NCI-H1930 (cell line): ENCODE results near the gene RNF223.
"Not testable (repeated sequence)": the region's sequence is repeated elsewhere in the genome, so short reads cannot be mapped to it uniquely, and the experiment has no call there.

Source experiments
- DNase-seq, 2 experiments: peaks; one replicate each; lab custom pipeline; 2025; lab: John Stamatoyannopoulos, UW

RNF223 gene

DNA sequence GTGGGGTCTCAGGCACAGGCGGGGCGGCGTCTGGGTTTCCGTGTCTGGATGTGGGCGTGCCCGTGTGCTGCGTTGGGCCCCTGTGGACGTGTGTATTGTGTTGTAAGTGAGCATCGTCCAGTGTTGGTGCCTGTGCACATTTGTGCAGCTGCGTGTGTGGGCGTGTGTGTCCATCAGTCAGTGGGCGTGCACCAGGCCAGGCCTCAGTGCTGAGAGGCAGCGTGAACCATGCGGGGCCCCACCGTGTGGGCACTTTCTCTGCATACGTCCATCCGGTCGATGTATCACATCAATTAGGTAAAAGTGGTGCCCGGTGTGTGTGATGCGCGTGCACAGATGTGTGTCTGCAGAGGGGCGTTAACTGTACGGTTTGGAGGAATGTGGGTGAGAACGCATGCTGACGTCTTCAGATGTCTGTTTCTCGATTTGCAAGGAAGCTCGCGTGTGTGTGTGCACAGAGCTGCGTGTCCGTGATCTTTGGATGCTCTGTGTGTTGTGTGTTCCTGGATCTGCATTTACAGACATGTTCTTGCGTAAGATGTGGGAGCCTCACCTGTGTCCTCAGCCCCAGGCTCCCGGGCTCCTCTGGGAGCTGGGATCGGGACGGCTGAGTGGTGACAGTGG, 29.5 kb downstream of the RNF223 start:
- DNase-seq = no peak

DNA sequence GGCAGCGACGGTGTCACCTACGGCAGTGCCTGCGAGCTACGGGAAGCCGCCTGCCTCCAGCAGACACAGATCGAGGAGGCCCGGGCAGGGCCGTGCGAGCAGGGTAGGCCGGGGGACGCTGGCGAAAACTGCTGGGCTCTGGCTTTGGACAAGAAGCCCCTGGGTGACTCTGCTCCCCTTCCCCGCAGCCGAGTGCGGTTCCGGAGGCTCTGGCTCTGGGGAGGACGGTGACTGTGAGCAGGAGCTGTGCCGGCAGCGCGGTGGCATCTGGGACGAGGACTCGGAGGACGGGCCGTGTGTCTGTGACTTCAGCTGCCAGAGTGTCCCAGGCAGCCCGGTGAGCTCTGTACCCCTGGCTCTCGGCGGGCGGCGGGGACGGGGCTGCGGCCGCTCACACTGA, 30.2 kb downstream of the RNF223 start:
- no peak for DNase-seq

DNA sequence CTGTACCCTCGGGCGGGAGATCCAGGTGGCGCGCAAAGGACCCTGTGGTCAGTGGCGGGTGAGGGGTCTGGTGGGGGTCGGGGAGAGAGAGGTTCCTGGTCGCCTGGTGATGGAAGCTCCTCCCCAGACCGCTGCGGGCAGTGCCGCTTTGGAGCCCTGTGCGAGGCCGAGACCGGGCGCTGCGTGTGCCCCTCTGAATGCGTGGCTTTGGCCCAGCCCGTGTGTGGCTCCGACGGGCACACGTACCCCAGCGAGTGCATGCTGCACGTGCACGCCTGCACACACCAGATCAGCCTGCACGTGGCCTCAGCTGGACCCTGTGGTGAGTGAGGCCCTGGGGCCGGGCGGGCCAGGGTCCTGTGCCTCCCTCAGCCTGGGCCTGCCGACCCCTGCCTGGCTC, 30.7 kb downstream of the RNF223 start:
- no peak for DNase-seq

DNA sequence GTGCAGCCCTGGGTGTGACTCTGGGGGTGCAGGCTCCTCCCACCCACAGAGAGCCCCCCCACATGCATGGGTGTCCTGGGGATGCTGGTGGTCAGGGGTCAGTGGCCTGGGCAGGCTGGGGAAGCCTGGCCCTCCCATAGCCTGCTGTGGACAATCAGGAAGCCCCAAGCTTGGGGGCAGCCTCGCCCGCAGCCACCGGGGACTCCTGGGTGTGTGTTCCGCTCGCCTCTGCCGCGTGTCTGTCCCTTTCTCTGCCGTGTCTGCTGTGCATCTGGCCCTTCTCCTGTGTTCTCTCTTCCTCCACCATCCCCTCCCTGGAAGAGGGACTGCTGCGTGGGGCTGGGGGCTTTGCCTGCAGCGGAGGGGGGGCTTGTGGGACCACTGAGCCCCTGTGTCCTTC, 31.3 kb downstream of the RNF223 start:
- DNase-seq = no peak

DNA sequence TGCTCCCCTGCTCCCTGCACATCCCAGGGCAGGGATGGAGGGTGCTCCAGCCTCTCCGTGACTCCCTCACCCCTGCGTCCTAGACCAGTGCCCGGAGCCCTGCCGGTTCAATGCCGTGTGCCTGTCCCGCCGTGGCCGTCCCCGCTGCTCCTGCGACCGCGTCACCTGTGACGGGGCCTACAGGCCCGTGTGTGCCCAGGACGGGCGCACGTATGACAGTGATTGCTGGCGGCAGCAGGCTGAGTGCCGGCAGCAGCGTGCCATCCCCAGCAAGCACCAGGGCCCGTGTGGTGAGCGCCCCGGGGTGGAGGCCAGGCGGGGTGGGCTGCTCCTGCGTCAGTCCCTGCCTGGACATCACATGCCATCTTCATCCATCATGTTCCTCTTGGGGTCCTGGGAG, 32.2 kb downstream of the RNF223 start:
- DNase-seq = no peak

DNA sequence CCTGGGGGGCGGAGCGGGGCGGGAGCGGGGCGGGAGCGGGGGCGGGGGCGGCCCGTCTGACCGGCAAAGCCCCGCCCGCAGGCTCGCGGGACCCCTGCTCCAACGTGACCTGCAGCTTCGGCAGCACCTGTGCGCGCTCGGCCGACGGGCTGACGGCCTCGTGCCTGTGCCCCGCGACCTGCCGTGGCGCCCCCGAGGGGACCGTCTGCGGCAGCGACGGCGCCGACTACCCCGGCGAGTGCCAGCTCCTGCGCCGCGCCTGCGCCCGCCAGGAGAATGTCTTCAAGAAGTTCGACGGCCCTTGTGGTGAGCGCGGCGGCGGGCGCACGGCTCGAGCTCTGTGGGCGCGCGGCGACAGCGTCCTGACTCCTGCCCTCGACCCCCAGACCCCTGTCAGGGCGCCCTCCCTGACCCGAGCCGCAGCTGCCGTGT, 33.0 kb downstream of the RNF223 start:
- peak in 1 of 2 experiments; percentile 43 for DNase-seq

DNA sequence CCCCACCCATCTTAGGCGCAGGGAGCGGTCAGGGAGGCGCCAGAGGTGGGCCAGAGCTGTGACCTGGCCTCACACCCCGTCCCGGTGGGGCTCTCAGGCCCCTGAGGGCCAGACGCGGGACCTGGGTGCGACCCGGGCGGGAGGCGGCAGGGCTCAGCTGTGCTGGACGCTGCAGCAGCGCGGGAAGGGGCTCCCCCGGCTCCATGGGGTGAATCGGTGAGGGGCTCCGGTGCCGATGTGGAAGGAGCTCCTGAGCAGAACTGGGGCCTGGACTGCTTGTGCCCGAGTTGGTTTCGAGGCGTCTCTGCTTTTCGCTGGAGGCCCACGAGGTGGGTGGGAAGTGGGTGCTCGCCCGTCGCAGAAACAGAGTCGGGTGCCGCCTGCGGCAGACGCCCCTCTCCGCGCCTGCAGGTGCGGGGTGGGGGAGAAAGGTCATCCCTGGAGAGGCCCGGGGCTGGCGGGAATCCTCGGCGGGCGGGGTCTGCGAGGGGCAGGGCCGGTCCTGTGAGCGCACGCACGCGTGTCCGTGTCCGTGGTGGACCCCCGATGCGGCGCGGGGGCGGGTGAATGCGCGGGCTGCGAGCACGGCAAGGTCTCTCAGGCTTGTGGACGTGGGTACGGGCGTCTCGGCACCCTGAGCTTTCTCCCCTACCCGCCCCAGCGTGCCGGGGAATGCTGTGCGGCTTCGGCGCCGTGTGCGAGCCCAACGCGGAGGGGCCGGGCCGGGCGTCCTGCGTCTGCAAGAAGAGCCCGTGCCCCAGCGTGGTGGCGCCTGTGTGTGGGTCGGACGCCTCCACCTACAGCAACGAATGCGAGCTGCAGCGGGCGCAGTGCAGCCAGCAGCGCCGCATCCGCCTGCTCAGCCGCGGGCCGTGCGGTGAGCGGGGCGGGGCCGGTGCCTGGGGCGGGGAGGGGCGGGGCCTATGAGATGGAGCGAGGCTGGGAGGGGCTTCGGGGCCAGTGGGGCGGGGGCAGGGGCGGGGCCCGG, 33.8 kb downstream of the RNF223 start:
- peak; percentile 75 to 84 for DNase-seq

DNA sequence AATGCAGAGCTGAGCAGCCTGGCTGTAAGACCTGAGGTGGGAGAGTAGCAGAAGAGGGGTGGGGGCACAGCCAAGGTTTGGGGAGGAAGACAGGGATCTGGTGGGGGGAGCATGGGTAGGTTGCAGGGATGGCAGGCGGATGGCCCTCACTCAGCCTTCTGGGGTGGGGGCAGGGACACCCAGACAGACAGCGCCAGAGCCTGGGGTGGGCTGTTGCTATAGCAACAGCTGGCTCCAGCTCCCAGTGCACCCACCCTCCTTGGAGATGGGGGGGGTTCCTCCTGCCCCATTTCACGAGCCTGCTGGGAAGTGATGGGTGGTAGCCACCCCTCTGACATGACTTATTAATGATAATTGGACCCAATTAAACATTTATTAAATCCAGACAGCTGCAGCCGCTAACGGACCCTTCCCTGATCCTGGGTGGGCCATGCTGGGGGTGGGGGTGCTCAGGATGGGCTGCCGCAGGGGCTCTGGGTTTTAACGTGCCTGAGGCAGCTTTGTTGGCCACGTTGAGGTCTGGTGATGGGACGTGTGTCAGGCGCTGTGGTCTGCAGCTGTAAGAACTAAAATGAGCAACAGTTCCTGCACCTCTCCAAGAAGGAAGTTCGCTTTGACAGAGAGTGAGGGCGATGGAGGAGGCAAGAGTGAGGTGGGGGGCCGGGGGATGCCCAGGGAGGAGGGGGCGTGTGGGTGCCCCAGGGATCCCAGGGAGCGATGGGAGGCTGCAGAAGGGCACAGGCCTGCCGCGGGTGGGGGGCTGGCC, 34.8 kb downstream of the RNF223 start:
- no peak for DNase-seq

DNA sequence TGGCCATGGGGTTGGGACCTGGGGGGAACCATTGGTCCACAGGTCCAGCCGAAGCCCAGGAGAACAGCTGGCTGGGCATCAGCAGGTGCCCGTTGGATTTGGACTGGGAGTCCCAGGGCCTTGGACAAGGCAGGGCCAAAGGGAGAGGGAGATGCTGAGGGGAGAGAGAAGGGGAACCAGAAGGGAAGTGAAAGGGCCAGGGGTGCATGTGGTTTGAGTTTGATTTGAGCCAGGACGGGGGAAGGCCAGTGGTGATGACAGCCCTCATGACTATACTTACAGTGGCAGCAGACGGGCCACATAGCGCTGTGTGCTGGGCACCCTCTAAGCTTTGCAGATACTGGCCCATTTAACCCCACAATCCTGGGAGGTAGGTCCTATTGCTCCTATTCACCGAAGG, 35.4 kb downstream of the RNF223 start:
- no peak for DNase-seq

DNA sequence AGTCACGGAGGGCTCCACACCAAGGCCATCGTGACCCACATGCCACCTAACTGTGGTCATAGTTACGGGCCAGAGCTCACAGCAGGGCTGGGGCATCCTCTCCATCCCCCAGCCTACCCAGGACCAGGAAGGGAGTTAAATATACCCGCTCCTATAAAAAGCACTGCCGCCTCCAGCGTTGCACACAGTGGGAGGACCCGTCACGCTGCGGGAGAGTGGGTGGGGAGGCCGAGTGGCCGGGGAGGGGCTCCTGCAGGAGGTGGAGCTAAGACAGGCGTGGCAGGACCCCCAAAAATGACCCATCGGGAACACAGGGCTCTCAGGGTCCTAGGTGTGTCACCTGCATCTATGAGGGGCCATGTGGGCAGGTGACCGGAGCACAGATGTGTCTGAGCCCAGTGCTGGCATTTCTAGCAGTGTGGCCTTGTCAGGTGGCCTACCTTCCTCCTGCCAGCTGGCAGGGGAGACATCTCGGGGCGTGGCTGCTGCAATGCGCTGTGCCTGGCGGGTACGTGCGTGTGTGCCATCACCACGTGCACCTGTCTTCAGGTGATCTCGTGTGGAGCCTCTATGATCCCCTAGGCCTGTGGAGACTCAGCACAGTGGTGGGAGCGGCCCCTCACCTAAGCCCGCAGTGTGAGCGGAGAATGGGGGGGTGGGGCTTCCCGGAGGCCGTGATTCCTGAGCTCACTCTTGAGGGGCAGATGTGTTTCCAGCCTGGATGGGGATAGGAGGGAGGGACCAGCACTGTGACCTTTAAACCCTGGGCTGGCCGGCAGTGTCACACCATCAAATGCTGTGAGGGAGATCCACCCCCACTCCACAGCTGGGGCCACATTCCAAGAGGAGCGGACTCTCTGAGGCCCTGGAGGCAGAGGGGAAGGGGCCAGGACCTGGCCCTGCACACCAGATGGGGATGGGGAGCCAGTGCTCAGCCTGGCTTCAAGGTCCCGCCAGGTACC, 36.5 kb downstream of the RNF223 start:
- no peak for DNase-seq

DNA sequence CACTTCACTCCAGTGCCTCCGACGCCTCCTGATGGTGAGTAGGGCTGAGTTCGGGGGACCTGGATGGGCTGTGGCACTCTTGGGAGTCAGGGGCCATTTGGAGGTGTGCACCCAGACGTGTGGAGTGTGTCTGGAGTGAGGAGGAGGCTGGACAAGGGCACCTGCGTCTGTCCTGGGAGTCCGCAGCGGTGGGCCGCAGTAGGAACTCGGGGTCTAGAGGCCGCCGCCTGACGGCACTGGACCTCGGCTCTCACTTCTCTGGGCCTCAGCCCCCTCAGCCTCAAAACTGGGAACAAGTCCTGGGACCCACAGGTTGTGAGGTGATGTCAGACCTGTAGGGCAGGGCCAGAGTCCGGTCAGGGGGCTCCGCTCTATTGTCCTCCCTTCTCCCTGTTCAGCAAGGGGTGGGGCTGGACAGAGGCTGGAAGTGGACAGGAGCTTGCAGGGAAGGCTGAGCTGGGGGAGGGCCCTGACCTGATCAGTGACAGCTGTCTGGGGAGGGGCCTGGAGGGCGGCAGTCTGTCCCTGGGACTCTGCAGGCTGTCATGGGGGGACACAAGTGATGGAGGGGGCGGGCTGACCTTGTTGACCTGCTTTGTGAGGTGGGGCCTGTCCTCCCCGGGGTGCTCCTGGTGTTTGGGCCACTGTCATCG, 38.7 kb downstream of the RNF223 start:
- no peak for DNase-seq

DNA sequence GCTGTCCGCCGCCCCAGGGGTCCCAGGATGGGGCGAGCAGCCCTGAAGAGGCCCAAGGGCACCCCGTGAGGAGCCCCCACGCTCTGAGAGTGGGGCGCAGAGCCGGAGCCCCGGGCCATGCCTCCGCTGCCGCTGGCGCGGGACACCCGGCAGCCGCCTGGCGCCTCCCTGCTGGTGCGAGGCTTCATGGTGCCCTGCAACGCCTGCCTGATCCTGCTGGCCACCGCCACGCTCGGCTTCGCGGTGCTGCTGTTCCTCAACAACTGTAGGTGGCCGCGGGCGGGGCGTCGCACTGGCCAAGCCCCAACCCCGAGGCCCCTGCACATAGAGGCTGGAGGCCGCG, 39.7 kb downstream of the RNF223 start:
- DNase-seq = peak; percentile 34 to 50

DNA sequence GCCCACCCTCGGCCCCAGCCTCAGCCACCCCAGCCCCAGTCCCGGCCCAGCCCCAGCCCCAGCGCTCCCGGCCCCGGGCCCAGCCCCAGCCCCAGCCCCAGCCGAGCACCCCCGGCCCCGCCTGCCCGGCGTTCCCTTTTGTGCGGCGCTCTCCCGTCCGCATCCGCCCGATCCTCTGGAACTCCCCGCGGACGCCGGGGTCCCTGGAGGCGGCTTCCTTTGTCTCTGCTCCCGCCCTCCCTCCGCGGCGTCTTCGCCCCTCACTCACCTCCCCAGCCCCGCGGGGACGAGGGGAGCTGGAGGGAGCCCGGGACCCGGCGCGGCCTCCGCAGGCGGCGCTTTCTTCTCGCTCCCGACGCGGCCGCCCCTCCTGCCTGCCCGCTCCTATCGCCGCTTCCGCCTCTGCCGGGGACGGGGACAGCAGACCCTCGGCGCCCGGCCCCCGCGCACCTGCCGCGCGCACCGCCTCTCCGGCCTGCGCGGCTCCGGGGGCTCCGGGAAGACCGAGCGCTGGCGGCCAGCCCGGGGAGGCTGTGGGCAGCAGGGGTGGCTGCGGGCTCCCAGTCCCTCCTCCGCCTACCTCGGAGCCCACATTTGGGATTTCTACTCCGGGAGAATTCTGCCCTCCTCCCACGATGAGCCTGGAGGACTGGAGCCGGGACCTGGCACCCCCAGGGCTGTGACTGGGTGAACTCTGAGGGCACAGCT, 40.2 kb downstream of the RNF223 start:
- peak in 1 of 2 experiments; percentile 27 for DNase-seq

DNA sequence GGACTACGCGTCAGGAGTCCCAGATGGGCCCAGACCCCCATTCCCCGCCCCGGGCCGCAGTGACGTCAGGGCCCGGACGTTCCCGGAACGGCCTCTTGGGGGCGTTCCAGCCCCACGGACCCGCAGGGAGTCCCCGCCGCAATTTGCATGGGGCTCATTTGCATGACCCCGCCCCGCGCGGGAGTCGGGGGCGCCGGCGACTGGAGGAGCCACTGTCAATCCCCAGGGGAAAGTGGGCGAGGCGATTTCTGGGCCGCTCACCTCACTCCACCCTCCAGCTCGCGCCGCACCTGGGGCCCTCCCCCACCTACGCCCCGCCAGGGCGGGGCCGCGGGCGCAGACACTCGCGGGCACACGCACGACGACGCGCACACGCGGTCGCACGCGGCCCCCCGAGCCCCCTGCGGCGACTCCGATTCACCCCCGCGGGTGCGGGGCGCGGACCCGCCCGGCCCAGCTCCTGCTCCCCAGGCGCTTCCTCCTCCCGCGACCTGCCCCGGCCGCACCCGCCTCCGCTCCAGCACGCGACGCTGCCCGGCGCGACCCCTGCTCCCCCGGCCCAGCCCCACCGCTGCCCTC, 41.0 kb downstream of the RNF223 start:
- peak; percentile 99 for DNase-seq

DNA sequence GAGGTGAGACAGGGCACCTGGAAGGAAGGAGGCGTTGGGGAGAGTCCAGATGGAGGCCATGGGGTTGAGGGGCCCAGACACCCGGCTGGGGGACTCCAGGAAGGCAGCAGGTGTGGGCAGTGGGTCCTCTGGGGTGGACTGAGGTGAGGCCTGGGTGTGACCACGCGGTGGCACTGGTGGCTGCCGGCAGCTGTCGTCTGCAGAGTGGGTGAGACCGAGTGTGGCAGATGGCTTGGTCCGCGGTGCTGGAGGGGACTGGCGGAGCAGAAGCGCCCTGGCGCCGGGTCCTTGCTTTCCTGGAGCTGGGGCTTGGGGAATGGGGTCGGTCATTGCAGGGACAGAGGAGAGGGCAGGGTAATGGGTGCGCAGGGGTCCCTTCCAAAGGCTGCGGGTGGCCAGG, 41.7 kb downstream of the RNF223 start:
- peak in 1 of 2 experiments; percentile 42 for DNase-seq

DNA sequence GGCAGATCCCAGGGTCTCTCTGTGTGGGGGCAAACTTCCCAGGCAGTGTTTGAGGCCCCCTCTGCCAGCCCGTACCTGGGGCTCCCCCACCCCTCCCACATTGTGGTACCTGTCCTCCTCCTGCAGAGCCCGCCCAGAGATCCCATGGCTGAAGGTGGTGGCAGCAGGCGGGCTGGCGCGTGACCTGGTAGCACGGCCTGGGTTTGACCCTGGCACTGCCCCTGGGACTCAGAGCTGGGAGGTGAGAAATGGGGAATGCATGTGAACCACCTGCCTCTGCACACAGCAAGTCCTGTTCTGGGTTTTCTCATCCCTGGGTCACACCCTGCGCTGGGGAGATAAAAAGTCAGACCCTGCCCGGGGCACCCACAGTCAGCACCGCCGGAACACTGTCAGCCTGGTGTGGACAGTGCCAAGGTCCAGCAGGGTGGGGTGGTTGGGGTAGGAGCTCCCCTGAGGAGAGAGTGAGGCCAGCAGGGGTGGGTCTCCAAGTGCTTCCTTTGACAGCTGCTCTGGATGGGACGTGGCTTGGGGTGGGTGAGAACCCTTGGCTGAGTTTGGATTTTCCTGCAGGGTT, 42.4 kb downstream of the RNF223 start:
- DNase-seq = no peak

DNA sequence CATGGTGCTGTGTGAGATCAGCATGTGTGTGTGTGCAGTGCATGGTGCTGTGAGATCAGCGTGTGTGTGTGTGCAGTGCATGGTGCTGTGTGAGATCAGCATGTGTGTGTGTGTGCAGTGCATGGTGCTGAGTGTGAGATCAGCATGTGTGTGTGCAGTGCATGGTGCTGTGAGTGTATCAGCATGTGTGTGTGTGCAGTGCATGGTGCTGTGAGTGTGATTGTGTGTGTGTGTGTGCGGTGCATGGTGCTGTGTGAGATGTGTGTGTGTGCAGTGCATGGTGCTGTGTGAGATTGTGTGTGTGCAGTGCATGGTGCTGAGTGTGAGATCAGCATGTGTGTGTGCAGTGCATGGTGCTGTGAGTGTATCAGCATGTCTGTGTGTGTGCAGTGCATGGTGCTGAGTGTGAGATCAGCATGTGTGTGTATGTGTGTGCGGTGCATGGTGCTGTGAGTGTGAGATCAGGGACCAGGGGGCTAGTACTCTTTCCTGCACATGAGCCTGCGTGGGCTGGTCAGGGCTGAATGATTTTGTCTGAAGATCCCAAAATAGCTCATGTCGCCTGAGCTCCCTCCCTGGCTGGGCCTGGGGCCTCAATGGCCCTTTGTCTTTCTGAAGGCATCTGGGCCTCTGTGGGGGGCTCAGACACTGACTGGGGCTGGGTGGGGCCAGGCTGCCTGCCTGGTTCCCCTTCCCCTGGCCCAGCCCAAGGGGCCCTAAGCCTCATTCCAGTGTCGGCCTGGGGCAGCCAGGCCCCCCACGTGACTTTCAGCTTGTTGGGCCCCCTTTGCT, 43.0 kb downstream of the RNF223 start:
- DNase-seq = not testable (repeated sequence)

DNA sequence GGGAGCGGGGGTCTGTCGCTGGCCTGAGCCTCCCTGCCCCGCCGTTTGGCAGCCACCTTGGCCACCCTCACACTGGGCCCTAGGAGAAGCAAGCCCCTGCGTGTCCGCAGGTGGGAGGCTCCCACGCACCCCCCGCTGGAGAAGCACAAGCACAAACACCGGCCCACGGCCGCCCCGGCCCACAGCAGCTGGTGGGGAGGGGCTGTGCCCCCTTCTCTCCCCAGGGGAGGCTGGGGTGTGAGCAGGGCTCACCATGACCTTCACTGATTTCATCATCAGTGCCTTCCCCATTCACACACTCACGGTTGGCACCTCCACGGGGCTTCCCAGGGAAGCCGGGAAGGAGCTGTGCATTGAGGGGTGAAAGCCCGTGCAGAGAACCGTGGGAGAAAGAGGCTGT, 46.3 kb downstream of the RNF223 start:
- no peak for DNase-seq
